ENCODE results near the gene PTPN21. TPM values are rescaled to one million over a fixed set of nuclear protein-coding genes. Genes with fewer than 3 reads are reported as not detected.
A peak's percentile ranks its signal among the peaks of the same experiment; 100 is the strongest.

The PTPN21 gene
- total RNA-seq, 1 donor from 2014 or later, result 30.1 TPM

GRCh38 chr14:88492272-88493089, 62.3 kb downstream of the PTPN21 start:
- H3K27ac Mint-ChIP-seq (ENCODE audit: unreplicated experiment), result no peak overlapping the region
- Histone ChIP-seq H3K79me2 (ENCODE audit: insufficient read depth, low read length) (no peaks in the 10 kb centered on the region), H3K9ac (ENCODE audit: low read length) (no peak overlapping the region), H3K36me3 (ENCODE audit: insufficient read depth, low read length) (peaks cover 21% of the 10 kb centered on the region), H3K4me2 (ENCODE audit: low read length) (no peak overlapping the region), H3K4me1 (ENCODE audit: insufficient read depth, low read length) (no peaks in the 10 kb centered on the region), H2AFZ (ENCODE audit: low read depth, low read length) (no peak overlapping the region), H3K27ac (ENCODE audit: low read depth, low read length) (no peak overlapping the region), H3K9me3 (ENCODE audit: insufficient read depth, low read depth, low read length) (no peaks in the 10 kb centered on the region), H4K20me1 (ENCODE audit: insufficient read depth, low read length) (peaks cover 15% of the 10 kb centered on the region), H3K27me3 (ENCODE audit: insufficient read depth, low read length) (no peaks in the 10 kb centered on the region), H3K4me3 (ENCODE audit: insufficient read depth, low read depth, low read length) (no peak overlapping the region)
- peaks cover 7% of the 10 kb centered on the region for H3K36me3 Mint-ChIP-seq (ENCODE audit: low read depth, unreplicated experiment)
- peaks cover 3% of the 10 kb centered on the region for H3K4me1 Mint-ChIP-seq (ENCODE audit: low read depth, unreplicated experiment)
- H3K27me3 Mint-ChIP-seq (ENCODE audit: low read depth, unreplicated experiment), result no peaks in the 10 kb centered on the region
- FAIRE-seq (no peak), DNase-seq (ENCODE audit: low read depth) (peak; percentile 47)
- H3K4me3 Mint-ChIP-seq (ENCODE audit: unreplicated experiment), result no peak overlapping the region
- H3K9me3 Mint-ChIP-seq (ENCODE audit: unreplicated experiment), result no peaks in the 10 kb centered on the region
- TF ChIP-seq CTCF (IDR thresholded peaks at IDR 0.05; ENCODE audit: insufficient read depth, low read depth, low read length) (peak; percentile 89), EZH2 (IDR thresholded peaks at IDR 0.05; ENCODE audit: insufficient read depth, low read length) (no peak)

GRCh38 chr14:88490168-88490567, 64.6 kb downstream of the PTPN21 start:
- Mint-ChIP-seq H3K4me1 (ENCODE audit: low read depth, unreplicated experiment) (peaks cover 3% of the 10 kb centered on the region), H3K27me3 (ENCODE audit: low read depth, unreplicated experiment) (no peaks in the 10 kb centered on the region), H3K27ac (ENCODE audit: unreplicated experiment) (no peak overlapping the region), H3K36me3 (ENCODE audit: low read depth, unreplicated experiment) (peaks cover 7% of the 10 kb centered on the region), H3K9me3 (ENCODE audit: unreplicated experiment) (no peaks in the 10 kb centered on the region), H3K4me3 (ENCODE audit: unreplicated experiment) (no peak overlapping the region)
- no peaks in the 10 kb centered on the region for H3K4me1 ChIP-seq (ENCODE audit: insufficient read depth, low read length)
- H3K27me3 ChIP-seq (ENCODE audit: insufficient read depth, low read length), result no peaks in the 10 kb centered on the region
- H3K27ac ChIP-seq (ENCODE audit: low read depth, low read length), result no peak overlapping the region
- H3K79me2 ChIP-seq (ENCODE audit: insufficient read depth, low read length), result no peaks in the 10 kb centered on the region
- no peak overlapping the region for H3K9ac ChIP-seq (ENCODE audit: low read length)
- no peak overlapping the region for H2AFZ ChIP-seq (ENCODE audit: low read depth, low read length)
- FAIRE-seq (no peak), DNase-seq (ENCODE audit: low read depth) (no peak)
- TF ChIP-seq EZH2 (IDR thresholded peaks at IDR 0.05; ENCODE audit: insufficient read depth, low read length) (no peak), CTCF (IDR thresholded peaks at IDR 0.05; ENCODE audit: insufficient read depth, low read depth, low read length) (no peak)
- peaks cover 15% of the 10 kb centered on the region for H4K20me1 ChIP-seq (ENCODE audit: insufficient read depth, low read length)
- no peak overlapping the region for H3K4me3 ChIP-seq (ENCODE audit: insufficient read depth, low read depth, low read length)
- peaks cover 17% of the 10 kb centered on the region for H3K36me3 ChIP-seq (ENCODE audit: insufficient read depth, low read length)
- no peak overlapping the region for H3K4me2 ChIP-seq (ENCODE audit: low read length)
- H3K9me3 ChIP-seq (ENCODE audit: insufficient read depth, low read depth, low read length), result no peaks in the 10 kb centered on the region

GRCh38 chr14:88488897-88489296, 65.9 kb downstream of the PTPN21 start:
- Histone ChIP-seq H3K79me2 (ENCODE audit: insufficient read depth, low read length) (no peaks in the 10 kb centered on the region), H3K27me3 (ENCODE audit: insufficient read depth, low read length) (no peaks in the 10 kb centered on the region), H3K4me2 (ENCODE audit: low read length) (no peak overlapping the region), H3K4me1 (ENCODE audit: insufficient read depth, low read length) (no peaks in the 10 kb centered on the region), H3K36me3 (ENCODE audit: insufficient read depth, low read length) (peaks cover 19% of the 10 kb centered on the region), H3K9ac (ENCODE audit: low read length) (no peak overlapping the region), H4K20me1 (ENCODE audit: insufficient read depth, low read length) (peaks cover 15% of the 10 kb centered on the region), H3K9me3 (ENCODE audit: insufficient read depth, low read depth, low read length) (no peaks in the 10 kb centered on the region), H3K27ac (ENCODE audit: low read depth, low read length) (no peak overlapping the region), H3K4me3 (ENCODE audit: insufficient read depth, low read depth, low read length) (no peak overlapping the region), H2AFZ (ENCODE audit: low read depth, low read length) (no peak overlapping the region)
- Mint-ChIP-seq H3K9me3 (ENCODE audit: unreplicated experiment) (no peaks in the 10 kb centered on the region), H3K4me1 (ENCODE audit: low read depth, unreplicated experiment) (peaks cover 3% of the 10 kb centered on the region), H3K27me3 (ENCODE audit: low read depth, unreplicated experiment) (no peaks in the 10 kb centered on the region), H3K27ac (ENCODE audit: unreplicated experiment) (no peak overlapping the region), H3K36me3 (ENCODE audit: low read depth, unreplicated experiment) (peaks cover 5% of the 10 kb centered on the region), H3K4me3 (ENCODE audit: unreplicated experiment) (no peak overlapping the region)
- TF ChIP-seq EZH2 (IDR thresholded peaks at IDR 0.05; ENCODE audit: insufficient read depth, low read length), result no peak
- TF ChIP-seq CTCF (IDR thresholded peaks at IDR 0.05; ENCODE audit: insufficient read depth, low read depth, low read length), result no peak
- DNase-seq (ENCODE audit: low read depth) (no peak), FAIRE-seq (no peak)
